IMR-90 (cell line): ENCODE measurements around the gene SUGT1. TPM values are rescaled to one million over a fixed set of nuclear protein-coding genes. Genes with fewer than 3 reads are reported as not detected.

Source experiments
- ATAC-seq: fragments of 200-7000 bp; cut with Tn5 transposase; 2 replicates; pipeline ENCODE4 v1.9.1; 2020; ENCODE audit warnings: low read depth, mild to moderate bottlenecking, moderate library complexity
- BruUV-seq: library from RNA; stranded (reverse); fragments of 400-500 nt; replicated peaks from 2 replicates; lab custom pipeline; 2021; lab: Mats Ljungman, UMichigan
- CTCF ChIA-PET: fragments of 300-600 bp; formaldehyde crosslinking; extraction: SDS; loops from one replicate; lab custom pipeline; 2021; ENCODE audit warnings: antibody characterized with exemption; lab: Yijun Ruan, JAX
- POLR2A ChIA-PET: fragments of 300-600 bp; sonication (Branson Sonifier 250); formaldehyde crosslinking; loops from one replicate; lab custom pipeline; 2022; ENCODE audit warnings: antibody characterized with exemption; ENCODE audit not compliant: unreplicated experiment; lab: Charles Lee
- DNase-seq: peaks from one replicate; pipeline ENCODE4 v3.0.0; 2013
- H2AFZ ChIP-seq: replicated peaks from 2 replicates; pipeline ENCODE3; 2013; ENCODE audit warnings: low read length, mild to moderate bottlenecking; ENCODE audit not compliant: poor library complexity
- H2AK5ac ChIP-seq: 2 replicates; pipeline ENCODE4 v1.6.1; 2013; ENCODE audit warnings: low read depth, low read length, inconsistent platforms
- H2AK9ac ChIP-seq: replicated peaks from 2 replicates; pipeline ENCODE3; 2013; ENCODE audit warnings: mild to moderate bottlenecking, low read depth, low read length, moderate library complexity; ENCODE audit not compliant: poor library complexity
- H2BK120ac ChIP-seq: 2 replicates; pipeline ENCODE4 v1.6.1; 2013; ENCODE audit warnings: low read depth, low read length, inconsistent platforms
- H2BK15ac ChIP-seq: 3 replicates; pipeline ENCODE4 v1.6.1; 2013; ENCODE audit warnings: low read depth, low read length, inconsistent platforms
- H2BK20ac ChIP-seq: 2 replicates; pipeline ENCODE4 v1.6.1; 2013; ENCODE audit warnings: low read depth, mild to moderate bottlenecking, inconsistent platforms, low read length, moderate library complexity
- H2BK5ac ChIP-seq: 2 replicates; pipeline ENCODE4 v1.6.1; 2013; ENCODE audit warnings: mild to moderate bottlenecking, low read depth, low read length, inconsistent platforms; ENCODE audit not compliant: poor library complexity, severe bottlenecking
- H3K14ac ChIP-seq: replicated peaks from 2 replicates; pipeline ENCODE4 v1.6.1; 2013; ENCODE audit warnings: low read depth, low read length, inconsistent platforms
- H3K18ac ChIP-seq: 2 replicates; pipeline ENCODE4 v1.6.1; 2013; ENCODE audit warnings: low read depth, low read length, control low read depth
- H3K23ac ChIP-seq: 2 replicates; pipeline ENCODE4 v1.6.1; 2013; ENCODE audit warnings: low read depth, low read length, inconsistent platforms
- H3K27ac ChIP-seq: 2 replicates; pipeline ENCODE4 v1.5.1; 2013; ENCODE audit warnings: mild to moderate bottlenecking, control low read depth, low read length; ENCODE audit not compliant: insufficient read depth
- H3K27me3 ChIP-seq: 2 replicates; pipeline ENCODE4 v1.6.1; 2013; ENCODE audit warnings: low read length; ENCODE audit not compliant: control insufficient read depth, insufficient read depth
- H3K36me3 ChIP-seq: 2 replicates; pipeline ENCODE4 v1.6.1; 2013; ENCODE audit warnings: low read length, mixed read lengths; ENCODE audit not compliant: control insufficient read depth, insufficient read depth
- H3K4ac ChIP-seq: 2 replicates; pipeline ENCODE4 v1.6.1; 2013; ENCODE audit warnings: low read depth, low read length, inconsistent platforms
- H3K4me1 ChIP-seq: 2 replicates; pipeline ENCODE4 v1.6.1; 2013; ENCODE audit warnings: low read length, mixed read lengths; ENCODE audit not compliant: control insufficient read depth, insufficient read depth
- H3K4me2 ChIP-seq: 2 replicates; pipeline ENCODE4 v1.6.1; 2013; ENCODE audit warnings: low read depth, mild to moderate bottlenecking, control low read depth, low read length, moderate library complexity
- H3K4me3 ChIP-seq: 2 replicates; pipeline ENCODE4 v1.5.1; 2013; ENCODE audit warnings: low read depth, mild to moderate bottlenecking, control low read depth, low read length, moderate library complexity; ENCODE audit not compliant: insufficient read depth
- H3K56ac ChIP-seq: 2 replicates; pipeline ENCODE4 v1.6.1; 2013; ENCODE audit warnings: low read length, inconsistent platforms; ENCODE audit not compliant: insufficient read depth; ENCODE audit errors: extremely low read depth
- H3K79me1 ChIP-seq, 2 experiments: 2 replicates each; pipeline ENCODE4 v1.6.1; 2013; ENCODE audit warnings: low read length in 2 of 2, inconsistent platforms in 1 of 2, low read depth in 1 of 2
- H3K9ac ChIP-seq: 2 replicates; pipeline ENCODE4 v1.6.1; 2013; ENCODE audit warnings: low read depth, low read length, control low read depth
- H3K9me1 ChIP-seq: 2 replicates; pipeline ENCODE4 v1.6.1; 2013; ENCODE audit warnings: low read length, inconsistent platforms; ENCODE audit not compliant: insufficient read depth
- H3K9me3 ChIP-seq: 2 replicates; pipeline ENCODE4 v1.6.1; 2013; ENCODE audit warnings: low read length; ENCODE audit not compliant: control insufficient read depth, insufficient read depth
- H4K20me1 ChIP-seq: 2 replicates; pipeline ENCODE4 v1.6.1; 2013; ENCODE audit warnings: low read length, inconsistent platforms; ENCODE audit not compliant: insufficient read depth
- H4K5ac ChIP-seq: 2 replicates; pipeline ENCODE4 v1.6.1; 2013; ENCODE audit warnings: mild to moderate bottlenecking, low read depth, low read length, control low read depth
- H4K8ac ChIP-seq, 2 experiments: 2 replicates each; pipeline ENCODE4 v1.6.1; 2013; ENCODE audit warnings: low read depth in 2 of 2, low read length in 2 of 2, control low read depth in 1 of 2, inconsistent platforms in 1 of 2
- H4K91ac ChIP-seq: 2 replicates; pipeline ENCODE4 v1.6.1; 2013; ENCODE audit warnings: low read depth, low read length, inconsistent platforms; ENCODE audit not compliant: insufficient read depth
- FOS ChIP-seq: fragments of 150-350 bp; IDR thresholded peaks from 2 replicates; pipeline ENCODE4 v1.6.1; 2016; ENCODE audit warnings: low read depth, low read length
- MAFK ChIP-seq: IDR thresholded peaks from 2 replicates; pipeline ENCODE4 v1.6.1; 2012; ENCODE audit warnings: low read depth, low read length, improper control_type of control experiment
- RAD21 ChIP-seq: IDR thresholded peaks from 2 replicates; pipeline ENCODE4 v1.6.1; 2012; ENCODE audit warnings: low read length, improper control_type of control experiment
- RFX5 ChIP-seq: IDR thresholded peaks from 2 replicates; pipeline ENCODE4 v1.8.0; 2012; ENCODE audit warnings: low read depth, mild to moderate bottlenecking, low read length, moderate library complexity
- dilution Hi-C: fragments of 300-500 bp; cut with HindIII; formaldehyde crosslinking; loops from one replicate; pipeline ENCODE4 v1.14.3; 2018; ENCODE audit warnings: low sequenced_read_pairs; ENCODE audit not compliant: unreplicated experiment
- in situ Hi-C: fragments of 300-500 bp; cut with MboI; formaldehyde crosslinking; loops from 3 replicates; pipeline ENCODE4 v1.14.3; 2019; ENCODE audit warnings: low sequenced_read_pairs, inconsistent platforms, mixed read lengths
- intact Hi-C: fragments of 100-400 bp; cut with micrococcal nuclease; formaldehyde crosslinking; loops from 2 replicates; pipeline ENCODE4 v1.10.0; 2022
- polyA plus RNA-seq, 3 experiments: library from polyadenylated mRNA; depleted of rRNA; stranded (reverse); fragments of >200 nt; gene quantifications; 2 replicates each; pipeline ENCODE4 v1.2.3, GENCODE V29; 2012; ENCODE audit warnings: low replicate concordance in 1 of 3
- total RNA-seq: library from RNA; depleted of rRNA; stranded (reverse); fragments of >200 nt; gene quantifications from 2 replicates; pipeline ENCODE4 v1.2.3, GENCODE V29; 2012
- TF ChIP-seq, protein P1 (sequence below): conservative IDR thresholded peaks from 2 replicates; pipeline ENCODE4 v1.5.1; 2012; ENCODE audit warnings: mild to moderate bottlenecking, low read depth, low read length, improper control_type of control experiment
- TF ChIP-seq, protein P2 (sequence below): fragments of 150-350 bp; IDR thresholded peaks from 2 replicates; pipeline ENCODE4 v1.6.1; 2016; ENCODE audit warnings: low read depth, mild to moderate bottlenecking, low read length, moderate library complexity, borderline replicate concordance

SUGT1 gene
- total and polyA plus RNA-seq, 2 of the 4 experiments (the other 2 are of a cell fraction) = 21.5 to 24.6 TPM

DNA sequence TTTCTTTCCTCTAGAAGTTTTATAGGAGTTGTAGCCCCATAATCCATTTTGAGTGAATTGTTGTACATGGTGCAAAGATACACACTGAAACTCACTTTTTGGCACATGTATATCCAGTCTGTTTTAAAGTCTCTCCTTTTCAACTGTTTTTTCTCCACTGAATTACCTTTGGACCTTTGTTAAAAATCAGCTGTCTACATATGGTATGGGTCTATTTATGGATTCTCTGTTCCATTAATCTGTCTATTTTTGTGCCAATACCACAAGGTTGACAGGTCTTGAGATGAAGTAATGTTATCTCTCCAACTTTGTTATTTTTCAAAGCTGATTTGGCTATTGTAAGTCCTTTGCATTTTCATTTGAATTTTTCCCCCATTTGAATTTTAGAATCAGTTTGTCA is 5.7 kb upstream of the SUGT1 start:
- Histone ChIP-seq H3K14ac (no peak overlapping the region), H3K27ac (no peak overlapping the region), H2BK5ac (no peak overlapping the region), H3K36me3 (peaks cover 10% of the 10 kb centered on the region), H3K79me1 (peaks cover 9 to 20% of the 10 kb centered on the region in 2 experiments), H3K4me3 (no peak overlapping the region), H2AFZ (no peak overlapping the region), H3K18ac (no peak overlapping the region), H3K56ac (no peak overlapping the region), H3K4me2 (no peak overlapping the region), H4K20me1 (no peaks in the 10 kb centered on the region), H2AK5ac (no peak overlapping the region), H2BK15ac (no peak overlapping the region), H4K5ac (no peak overlapping the region), H3K4me1 (peaks cover 2% of the 10 kb centered on the region; the same call in 1 of the 2 replicates), H4K91ac (no peak overlapping the region), H2AK9ac (no peak overlapping the region), H3K27me3 (no peaks in the 10 kb centered on the region), H2BK20ac (no peak overlapping the region), H2BK120ac (no peak overlapping the region), H3K9ac (no peak overlapping the region), H4K8ac (no peak overlapping the region), H3K23ac (no peak overlapping the region), H3K4ac (no peak overlapping the region), H3K9me1 (no peaks in the 10 kb centered on the region), H3K9me3 (no peaks in the 10 kb centered on the region)
- ATAC-seq (no peak), DNase-seq (no peak)
- no TSS peak for BruUV-seq
- POLR2A ChIA-PET = no interaction called here
- intact Hi-C loops = no loop called here
- in situ Hi-C loops = loop anchor here (25.0 kb wide), 1 partner anchor 460 kb away; no protein-coding TSS in a partner anchor
- CTCF ChIA-PET = no interaction called here
- dilution Hi-C loops = no loop called here
- TF ChIP-seq RFX5 = no peak
- no peak for TF ChIP-seq MAFK
- TF ChIP-seq FOS = no peak
- TF ChIP-seq, protein P1, sequence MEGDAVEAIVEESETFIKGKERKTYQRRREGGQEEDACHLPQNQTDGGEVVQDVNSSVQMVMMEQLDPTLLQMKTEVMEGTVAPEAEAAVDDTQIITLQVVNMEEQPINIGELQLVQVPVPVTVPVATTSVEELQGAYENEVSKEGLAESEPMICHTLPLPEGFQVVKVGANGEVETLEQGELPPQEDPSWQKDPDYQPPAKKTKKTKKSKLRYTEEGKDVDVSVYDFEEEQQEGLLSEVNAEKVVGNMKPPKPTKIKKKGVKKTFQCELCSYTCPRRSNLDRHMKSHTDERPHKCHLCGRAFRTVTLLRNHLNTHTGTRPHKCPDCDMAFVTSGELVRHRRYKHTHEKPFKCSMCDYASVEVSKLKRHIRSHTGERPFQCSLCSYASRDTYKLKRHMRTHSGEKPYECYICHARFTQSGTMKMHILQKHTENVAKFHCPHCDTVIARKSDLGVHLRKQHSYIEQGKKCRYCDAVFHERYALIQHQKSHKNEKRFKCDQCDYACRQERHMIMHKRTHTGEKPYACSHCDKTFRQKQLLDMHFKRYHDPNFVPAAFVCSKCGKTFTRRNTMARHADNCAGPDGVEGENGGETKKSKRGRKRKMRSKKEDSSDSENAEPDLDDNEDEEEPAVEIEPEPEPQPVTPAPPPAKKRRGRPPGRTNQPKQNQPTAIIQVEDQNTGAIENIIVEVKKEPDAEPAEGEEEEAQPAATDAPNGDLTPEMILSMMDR = no peak
- no peak for TF ChIP-seq RAD21
- TF ChIP-seq, protein P2, sequence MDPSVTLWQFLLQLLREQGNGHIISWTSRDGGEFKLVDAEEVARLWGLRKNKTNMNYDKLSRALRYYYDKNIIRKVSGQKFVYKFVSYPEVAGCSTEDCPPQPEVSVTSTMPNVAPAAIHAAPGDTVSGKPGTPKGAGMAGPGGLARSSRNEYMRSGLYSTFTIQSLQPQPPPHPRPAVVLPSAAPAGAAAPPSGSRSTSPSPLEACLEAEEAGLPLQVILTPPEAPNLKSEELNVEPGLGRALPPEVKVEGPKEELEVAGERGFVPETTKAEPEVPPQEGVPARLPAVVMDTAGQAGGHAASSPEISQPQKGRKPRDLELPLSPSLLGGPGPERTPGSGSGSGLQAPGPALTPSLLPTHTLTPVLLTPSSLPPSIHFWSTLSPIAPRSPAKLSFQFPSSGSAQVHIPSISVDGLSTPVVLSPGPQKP = no peak
